DOHH2 (cell line): ENCODE data around the gene NANS.
A peak's percentile ranks its signal among the peaks of the same experiment; 100 is the strongest.

Source experiments
- H3F3A ChIP-seq: fragments of 200-600 bp; sonication (generic), shearing (Covaris generic); 2 replicates; pipeline ENCODE4 v1.6.0; 2016; ENCODE audit warnings: antibody characterized with exemption, mild to moderate bottlenecking; ENCODE audit not compliant: control insufficient read depth, insufficient read depth
- H3K27ac ChIP-seq: fragments of 200-600 bp; sonication (generic); 2 replicates; pipeline ENCODE4 v1.5.1; 2014; ENCODE audit warnings: low read depth, mild to moderate bottlenecking, low read length, moderate library complexity
- H3K27me3 ChIP-seq: fragments of 200-600 bp; sonication (generic); 2 replicates; pipeline ENCODE4 v1.6.1; 2014; ENCODE audit warnings: mild to moderate bottlenecking, low read length, mixed read lengths; ENCODE audit not compliant: control insufficient read depth
- H3K36me3 ChIP-seq: fragments of 200-600 bp; sonication (generic); 2 replicates; pipeline ENCODE4 v1.6.1; 2014; ENCODE audit warnings: mild to moderate bottlenecking, low read length, moderate library complexity, mixed read lengths; ENCODE audit not compliant: control insufficient read depth
- H3K4me1 ChIP-seq: fragments of 200-600 bp; sonication (generic); 2 replicates; pipeline ENCODE4 v1.6.1; 2014; ENCODE audit warnings: mild to moderate bottlenecking, low read length, mixed read lengths; ENCODE audit not compliant: control insufficient read depth
- H3K4me2 ChIP-seq: fragments of 200-600 bp; sonication (generic); 2 replicates; pipeline ENCODE4 v1.6.0; 2014; ENCODE audit warnings: mild to moderate bottlenecking, low read length, moderate library complexity
- H3K4me3 ChIP-seq: fragments of 200-600 bp; sonication (generic); 2 replicates; pipeline ENCODE4 v1.5.1; 2014; ENCODE audit warnings: mild to moderate bottlenecking, low read length, mixed read lengths
- H3K79me2 ChIP-seq: fragments of 200-600 bp; sonication (generic); 2 replicates; pipeline ENCODE4 v1.6.1; 2014; ENCODE audit warnings: mild to moderate bottlenecking, low read length, mixed read lengths; ENCODE audit not compliant: control insufficient read depth
- H3K9me2 ChIP-seq: fragments of 200-600 bp; sonication (generic); replicated peaks from 2 replicates; pipeline ENCODE4 v1.6.1; 2014; ENCODE audit warnings: mild to moderate bottlenecking, low read length, mixed read lengths; ENCODE audit not compliant: control insufficient read depth
- H3K9me3 ChIP-seq: fragments of 200-600 bp; sonication (generic); 2 replicates; pipeline ENCODE4 v1.6.1; 2014; ENCODE audit warnings: antibody characterized with exemption, low read length, mixed read lengths; ENCODE audit not compliant: control insufficient read depth, insufficient read depth
- H4K20me1 ChIP-seq: fragments of 200-600 bp; sonication (generic); 2 replicates; pipeline ENCODE4 v1.6.0; 2014; ENCODE audit warnings: low read depth, mild to moderate bottlenecking, antibody characterized with exemption, low read length, moderate library complexity; ENCODE audit not compliant: control insufficient read depth, insufficient read depth
- CTCF ChIP-seq: fragments of 200-600 bp; sonication (generic); IDR thresholded peaks from one replicate; pipeline ENCODE4 v1.5.1; 2014; ENCODE audit warnings: antibody characterized with exemption, mild to moderate bottlenecking, low read depth, low read length; ENCODE audit not compliant: poor library complexity, severe bottlenecking
- EZH2phosphoT487 ChIP-seq: fragments of 200-600 bp; sonication (generic); IDR thresholded peaks from 2 replicates; pipeline ENCODE4 v1.6.1; 2017; ENCODE audit warnings: borderline replicate concordance, mild to moderate bottlenecking, antibody characterized with exemption, low read length, moderate library complexity, mixed read lengths

The NANS gene

DNA sequence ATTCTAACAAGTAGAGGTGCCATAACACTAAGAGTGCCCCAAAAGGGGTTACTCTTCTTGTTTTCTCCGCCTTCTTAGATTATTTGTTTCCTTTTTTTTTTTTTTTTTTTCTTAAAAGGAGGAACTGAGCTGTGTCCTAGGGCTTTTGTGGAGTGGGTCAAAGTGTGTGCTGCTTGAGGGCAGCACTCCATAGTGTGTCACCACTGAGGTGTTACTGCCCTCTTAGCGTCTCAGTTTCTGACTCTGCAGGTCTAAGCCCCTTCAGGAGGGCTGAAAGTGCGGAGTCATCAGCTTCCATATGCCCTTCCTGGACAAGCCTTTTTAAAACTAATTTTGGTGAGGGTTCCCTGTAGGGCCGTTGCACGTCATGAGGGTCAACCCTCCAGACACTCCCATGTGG lies 12.6 kb upstream of the NANS start:
- Histone ChIP-seq H3K79me2 (peaks cover 41% of the 10 kb centered on the region), H3K4me1 (peaks cover 85% of the 10 kb centered on the region), H3K27ac (peak overlapping the region; percentile 97), H3K9me2 (no peaks in the 10 kb centered on the region), H3K9me3 (peaks cover 4% of the 10 kb centered on the region; the same call in 1 of the 2 replicates), H3K4me2 (peak overlapping the region; percentile 87), H3K4me3 (peak overlapping the region; percentile 60), H3K27me3 (no peaks in the 10 kb centered on the region), H3K36me3 (peaks cover 34% of the 10 kb centered on the region), H4K20me1 (no peaks in the 10 kb centered on the region), H3F3A (peaks cover 45% of the 10 kb centered on the region)
- TF ChIP-seq CTCF (no peak), EZH2phosphoT487 (no peak)

GRCh38 chr9:98045234-98046179 lies 11.0 kb upstream of the NANS start:
- H4K20me1 ChIP-seq = no peaks in the 10 kb centered on the region
- TF ChIP-seq EZH2phosphoT487 (no peak), CTCF (peak; percentile 29)
- no peaks in the 10 kb centered on the region for H3K9me2 ChIP-seq
- H3K9me3 ChIP-seq = peaks cover 4% of the 10 kb centered on the region; the same call in 1 of the 2 replicates
- H3K4me3 ChIP-seq = peak overlapping the region; percentile 83
- H3K79me2 ChIP-seq = peaks cover 57% of the 10 kb centered on the region
- H3K36me3 ChIP-seq = peaks cover 48% of the 10 kb centered on the region
- H3K4me1 ChIP-seq = peaks cover 83% of the 10 kb centered on the region
- H3K4me2 ChIP-seq = peak overlapping the region; percentile 87
- peak overlapping the region; percentile 97 for H3K27ac ChIP-seq
- H3F3A ChIP-seq = peaks cover 46% of the 10 kb centered on the region
- H3K27me3 ChIP-seq = no peaks in the 10 kb centered on the region

- Histone ChIP-seq H3K4me3 (peak overlapping the region; percentile 83), H3K9me2 (no peaks in the 10 kb centered on the region), H3K4me2 (peak overlapping the region; percentile 87), H3K4me1 (peaks cover 77% of the 10 kb centered on the region), H3K36me3 (peaks cover 54% of the 10 kb centered on the region), H3K27ac (peak overlapping the region; percentile 97), H4K20me1 (no peaks in the 10 kb centered on the region), H3K27me3 (no peaks in the 10 kb centered on the region), H3F3A (peaks cover 47% of the 10 kb centered on the region), H3K79me2 (peaks cover 64% of the 10 kb centered on the region), H3K9me3 (peaks cover 4% of the 10 kb centered on the region; the same call in 1 of the 2 replicates)
- TF ChIP-seq CTCF (no peak), EZH2phosphoT487 (no peak)
These were observed 10.4 kb upstream of the NANS start for GRCh38 chr9:98046180-98046543.
